ENCODE measurements around the gene FOXJ3. TPM values are rescaled to one million over a fixed set of nuclear protein-coding genes. Genes with fewer than 3 reads are reported as not detected.

FOXJ3 gene
- total and polyA plus RNA-seq, 2 donors (not counting 1 experiment from before 2014, with no cell fraction given), result 15.4 to 76.4 TPM

DNA sequence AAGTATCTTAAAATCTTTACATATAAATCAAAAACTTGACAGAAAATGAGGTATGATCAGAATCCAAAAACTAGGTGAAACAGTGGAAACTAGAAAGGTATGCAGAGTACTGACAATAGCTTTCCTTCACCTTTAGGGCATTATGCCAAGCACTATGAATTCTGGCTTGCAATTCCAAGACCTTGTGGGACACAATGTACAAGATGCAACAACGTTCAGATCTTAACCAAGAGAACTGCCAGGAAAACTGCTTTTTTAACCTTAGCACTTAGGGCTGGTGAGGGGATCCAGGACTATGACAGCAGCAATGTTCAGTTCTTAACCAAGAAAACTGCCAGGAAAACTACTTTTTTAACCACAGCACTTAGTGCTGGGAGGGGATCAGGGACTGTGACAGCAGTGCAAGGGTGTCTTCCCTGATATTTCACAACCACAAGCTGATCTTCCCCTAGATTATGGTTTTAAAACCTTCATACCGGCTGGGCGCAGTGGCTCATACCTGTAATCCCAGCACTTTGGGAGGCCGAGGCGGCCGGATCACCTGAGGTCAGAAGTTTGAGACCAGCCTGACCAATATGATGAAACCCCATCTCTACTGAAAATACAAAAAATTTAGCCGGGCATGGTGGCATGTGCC is 22.3 kb downstream of the FOXJ3 start:
- intact Hi-C loops (cut with micrococcal nuclease), result no loop called here
- H3K9me3 Mint-ChIP-seq (ENCODE audit: insufficient read depth), result no peaks in the 10 kb centered on the region
- H3K27me3 Mint-ChIP-seq, result no peaks in the 10 kb centered on the region
- Histone ChIP-seq H3K9me3 (ENCODE audit: control extremely low read depth in 1 of 3, control insufficient read depth in 2 of 3, insufficient read depth in 1 of 3, low read length in 2 of 3) (no peaks in the 10 kb centered on the region), H2AFZ (ENCODE audit: insufficient read depth, low read depth, low read length, poor library complexity, severe bottlenecking) (no peak overlapping the region), H3K27me3 (replicated peaks in 1 of 4; ENCODE audit: control extremely low read depth in 1 of 4, control insufficient read depth in 3 of 4, insufficient read depth in 4 of 4, low read length in 3 of 4) (no peaks in the 10 kb centered on the region), H3K4me3 (ENCODE audit: control extremely low read depth in 1 of 5, extremely low read depth in 1 of 5, insufficient read depth in 1 of 5, low read depth in 2 of 5, low read length in 4 of 5) (no peak overlapping the region), H3K27ac (ENCODE audit: low read length in 2 of 2) (no peak overlapping the region), H4K20me1 (ENCODE audit: control insufficient read depth, insufficient read depth, low read length, poor library complexity, severe bottlenecking) (peaks cover 80% of the 10 kb centered on the region), H3K36me3 (replicated peaks in 1 of 2; ENCODE audit: control extremely low read depth in 1 of 2, control insufficient read depth in 1 of 2, extremely low read depth in 1 of 2, insufficient read depth in 2 of 2, low read length in 1 of 2) (peaks cover 0 to 4% of the 10 kb centered on the region in 2 experiments), H3K4me1 (ENCODE audit: control insufficient read depth in 2 of 2, insufficient read depth in 2 of 2, low read length in 2 of 2) (no peaks in the 10 kb centered on the region), H3K4me2 (replicated peaks; ENCODE audit: low read depth, low read length, poor library complexity, severe bottlenecking) (no peak overlapping the region), H3K79me2 (ENCODE audit: control insufficient read depth, insufficient read depth, low read length) (peaks cover 99% of the 10 kb centered on the region), H3K9ac (ENCODE audit: low read length) (no peak overlapping the region)
- ATAC-seq (ENCODE audit: low read depth) (no peak), DNase-seq (no peak)
- ChIA-PET CTCF (no interaction called here), POLR2A (no interaction called here)
- WGBS (ENCODE audit: insufficient coverage), result 100% methylated on average over 3 of the region's 7 CpGs
- no peak overlapping the region for H3K4me3 Mint-ChIP-seq
- TF ChIP-seq, protein P1, sequence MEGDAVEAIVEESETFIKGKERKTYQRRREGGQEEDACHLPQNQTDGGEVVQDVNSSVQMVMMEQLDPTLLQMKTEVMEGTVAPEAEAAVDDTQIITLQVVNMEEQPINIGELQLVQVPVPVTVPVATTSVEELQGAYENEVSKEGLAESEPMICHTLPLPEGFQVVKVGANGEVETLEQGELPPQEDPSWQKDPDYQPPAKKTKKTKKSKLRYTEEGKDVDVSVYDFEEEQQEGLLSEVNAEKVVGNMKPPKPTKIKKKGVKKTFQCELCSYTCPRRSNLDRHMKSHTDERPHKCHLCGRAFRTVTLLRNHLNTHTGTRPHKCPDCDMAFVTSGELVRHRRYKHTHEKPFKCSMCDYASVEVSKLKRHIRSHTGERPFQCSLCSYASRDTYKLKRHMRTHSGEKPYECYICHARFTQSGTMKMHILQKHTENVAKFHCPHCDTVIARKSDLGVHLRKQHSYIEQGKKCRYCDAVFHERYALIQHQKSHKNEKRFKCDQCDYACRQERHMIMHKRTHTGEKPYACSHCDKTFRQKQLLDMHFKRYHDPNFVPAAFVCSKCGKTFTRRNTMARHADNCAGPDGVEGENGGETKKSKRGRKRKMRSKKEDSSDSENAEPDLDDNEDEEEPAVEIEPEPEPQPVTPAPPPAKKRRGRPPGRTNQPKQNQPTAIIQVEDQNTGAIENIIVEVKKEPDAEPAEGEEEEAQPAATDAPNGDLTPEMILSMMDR (IDR thresholded peaks at IDR 0.05), result no peak
- no peak for TF ChIP-seq EZH2 (IDR thresholded peaks at IDR 0.05; ENCODE audit: borderline replicate concordance, insufficient read depth, low read depth, low read length, poor library complexity, severe bottlenecking)
- no peak overlapping the region for H3K27ac Mint-ChIP-seq
- peaks cover 57% of the 10 kb centered on the region for H3K4me1 Mint-ChIP-seq

DNA sequence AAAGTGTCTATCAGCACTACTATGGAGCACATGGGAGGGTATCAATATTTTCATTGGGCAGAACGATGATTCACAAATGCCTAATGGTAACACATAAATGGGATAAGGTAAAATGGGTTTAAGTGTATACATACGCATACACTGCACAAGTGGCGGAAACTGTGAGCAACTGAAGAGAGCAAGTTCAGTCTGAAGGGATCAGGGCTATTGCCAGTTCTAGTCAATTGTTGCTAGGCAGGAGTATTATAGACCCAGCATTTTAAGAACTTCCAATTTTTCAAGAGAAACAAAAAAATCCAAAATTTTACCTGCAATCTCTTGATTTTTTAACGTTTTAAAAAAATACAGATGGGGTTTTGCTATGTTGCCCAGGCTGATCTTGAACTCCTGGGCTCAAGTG is 23.1 kb downstream of the FOXJ3 start:
- ChIA-PET CTCF (no interaction called here), POLR2A (no interaction called here)
- Histone ChIP-seq H3K36me3 (replicated peaks in 1 of 2; ENCODE audit: control extremely low read depth in 1 of 2, control insufficient read depth in 1 of 2, extremely low read depth in 1 of 2, insufficient read depth in 2 of 2, low read length in 1 of 2) (peaks cover 0 to 4% of the 10 kb centered on the region in 2 experiments), H2AFZ (ENCODE audit: insufficient read depth, low read depth, low read length, poor library complexity, severe bottlenecking) (no peak overlapping the region), H3K4me1 (ENCODE audit: control insufficient read depth in 2 of 2, insufficient read depth in 2 of 2, low read length in 2 of 2) (no peaks in the 10 kb centered on the region), H3K27ac (ENCODE audit: low read length in 2 of 2) (no peak overlapping the region), H3K4me3 (ENCODE audit: control extremely low read depth in 1 of 5, extremely low read depth in 1 of 5, insufficient read depth in 1 of 5, low read depth in 2 of 5, low read length in 4 of 5) (no peak overlapping the region), H3K27me3 (replicated peaks in 1 of 4; ENCODE audit: control extremely low read depth in 1 of 4, control insufficient read depth in 3 of 4, insufficient read depth in 4 of 4, low read length in 3 of 4) (no peaks in the 10 kb centered on the region), H3K9me3 (ENCODE audit: control extremely low read depth in 1 of 3, control insufficient read depth in 2 of 3, insufficient read depth in 1 of 3, low read length in 2 of 3) (no peaks in the 10 kb centered on the region), H3K9ac (ENCODE audit: low read length) (no peak overlapping the region), H3K4me2 (replicated peaks; ENCODE audit: low read depth, low read length, poor library complexity, severe bottlenecking) (no peak overlapping the region), H4K20me1 (ENCODE audit: control insufficient read depth, insufficient read depth, low read length, poor library complexity, severe bottlenecking) (peaks cover 83% of the 10 kb centered on the region), H3K79me2 (ENCODE audit: control insufficient read depth, insufficient read depth, low read length) (peaks cover 96% of the 10 kb centered on the region)
- no peak overlapping the region for H3K4me3 Mint-ChIP-seq
- no peaks in the 10 kb centered on the region for H3K9me3 Mint-ChIP-seq (ENCODE audit: insufficient read depth)
- no peak for TF ChIP-seq EZH2 (IDR thresholded peaks at IDR 0.05; ENCODE audit: borderline replicate concordance, insufficient read depth, low read depth, low read length, poor library complexity, severe bottlenecking)
- TF ChIP-seq, protein P1 (IDR thresholded peaks at IDR 0.05), result no peak
- DNase-seq (no peak), ATAC-seq (ENCODE audit: low read depth) (no peak)
- intact Hi-C loops (cut with micrococcal nuclease), result no loop called here
- H3K27me3 Mint-ChIP-seq, result no peaks in the 10 kb centered on the region
- WGBS (ENCODE audit: insufficient coverage), result 100% methylated on average over 2 of the region's 4 CpGs
- peaks cover 52% of the 10 kb centered on the region for H3K4me1 Mint-ChIP-seq
- no peak overlapping the region for H3K27ac Mint-ChIP-seq
